NCI-H446 (cell line): ENCODE data around the gene CCDC88C.

Experiments used
- DNase-seq, 2 experiments: peaks; one replicate each; lab custom pipeline; 2025; lab: John Stamatoyannopoulos, UW

Gene CCDC88C

DNA sequence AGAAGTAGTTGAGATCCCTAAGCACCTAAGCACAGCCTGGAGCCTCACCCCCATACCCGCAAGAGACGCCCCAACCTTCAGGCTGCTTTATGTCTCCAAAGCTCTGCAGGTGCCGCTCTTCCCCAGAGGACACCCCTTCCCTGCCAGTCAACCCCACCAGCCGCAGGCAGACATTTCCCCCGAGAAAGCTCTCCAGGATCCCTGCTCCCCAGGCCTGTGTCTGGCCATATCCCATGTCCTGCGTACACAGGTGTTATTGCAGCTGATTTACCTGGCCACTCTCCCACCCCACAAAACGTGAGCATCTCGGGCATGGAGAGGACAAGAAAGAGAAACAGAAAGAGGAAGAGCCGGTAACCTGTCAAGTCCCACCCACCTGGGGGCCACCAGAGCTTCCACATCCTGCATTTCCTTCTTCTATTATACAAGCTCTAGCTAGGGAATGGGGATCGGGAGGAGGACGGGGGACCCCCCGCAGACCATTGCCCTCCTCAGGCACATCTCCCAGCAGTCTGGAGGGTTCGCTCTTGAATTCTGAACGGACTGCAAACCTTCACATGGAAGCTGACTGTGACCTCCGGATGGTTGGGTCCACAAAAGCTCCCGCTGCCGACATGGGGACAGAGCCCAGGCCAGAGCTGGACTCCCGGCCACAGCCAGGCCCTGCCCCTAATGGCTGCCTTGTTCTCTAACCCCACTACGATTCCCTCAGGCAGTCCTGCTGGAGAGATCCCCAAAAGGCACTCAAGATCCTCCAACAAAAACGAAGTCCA lies 17.6 kb downstream of the CCDC88C start:
- DNase-seq: no peak

DNA sequence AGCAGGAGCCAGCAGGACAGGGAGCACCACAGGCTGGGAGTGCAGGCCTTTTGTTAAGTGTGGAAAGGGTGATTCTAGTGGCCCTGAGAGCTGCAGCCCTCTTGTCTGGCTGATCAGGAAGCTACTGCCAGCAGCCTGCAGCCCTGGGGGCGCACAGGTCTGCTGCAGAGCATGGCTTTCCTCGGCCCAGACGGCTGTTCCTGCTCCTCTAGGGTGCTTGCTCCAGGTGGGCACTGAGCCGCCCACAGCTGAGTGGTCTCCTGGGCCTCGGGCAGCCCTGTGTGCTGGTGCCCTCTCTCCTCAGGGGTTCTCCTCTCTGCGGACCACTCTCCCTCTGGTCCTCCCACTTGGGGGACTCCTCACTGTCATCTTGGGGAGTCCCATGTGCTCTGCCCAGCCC lies 18.9 kb downstream of the CCDC88C start:
- no peak for DNase-seq

DNA sequence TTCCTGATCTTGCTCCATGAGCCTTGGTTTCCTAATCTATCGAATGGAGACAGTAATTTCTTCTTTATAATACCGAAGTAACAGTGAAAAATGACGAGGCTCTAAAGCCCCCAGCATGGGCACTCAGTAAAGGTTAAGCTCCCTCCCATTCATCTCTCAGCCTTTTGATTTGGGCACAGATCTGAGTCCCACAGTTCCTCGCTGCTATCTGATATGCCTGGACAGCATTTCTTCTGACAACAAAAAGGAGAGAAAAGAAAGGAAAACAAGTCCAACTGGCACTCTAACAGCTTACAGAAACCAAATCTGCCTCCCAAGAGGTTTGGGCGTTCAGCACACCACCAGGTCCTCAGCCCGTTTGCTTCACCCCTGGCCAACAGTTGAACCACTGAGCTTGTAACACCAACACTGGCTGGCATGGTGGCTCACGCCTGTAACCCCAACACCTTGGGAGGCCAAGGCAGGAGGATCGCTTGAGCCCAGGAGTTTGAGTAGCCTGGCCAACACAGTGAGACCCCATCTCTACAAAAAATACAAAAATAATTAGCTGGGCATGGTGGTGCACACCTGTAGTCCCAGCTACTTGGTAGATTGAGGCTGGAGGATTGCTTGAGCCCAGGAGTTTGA lies 19.5 kb downstream of the CCDC88C start:
- DNase-seq: no peak

DNA sequence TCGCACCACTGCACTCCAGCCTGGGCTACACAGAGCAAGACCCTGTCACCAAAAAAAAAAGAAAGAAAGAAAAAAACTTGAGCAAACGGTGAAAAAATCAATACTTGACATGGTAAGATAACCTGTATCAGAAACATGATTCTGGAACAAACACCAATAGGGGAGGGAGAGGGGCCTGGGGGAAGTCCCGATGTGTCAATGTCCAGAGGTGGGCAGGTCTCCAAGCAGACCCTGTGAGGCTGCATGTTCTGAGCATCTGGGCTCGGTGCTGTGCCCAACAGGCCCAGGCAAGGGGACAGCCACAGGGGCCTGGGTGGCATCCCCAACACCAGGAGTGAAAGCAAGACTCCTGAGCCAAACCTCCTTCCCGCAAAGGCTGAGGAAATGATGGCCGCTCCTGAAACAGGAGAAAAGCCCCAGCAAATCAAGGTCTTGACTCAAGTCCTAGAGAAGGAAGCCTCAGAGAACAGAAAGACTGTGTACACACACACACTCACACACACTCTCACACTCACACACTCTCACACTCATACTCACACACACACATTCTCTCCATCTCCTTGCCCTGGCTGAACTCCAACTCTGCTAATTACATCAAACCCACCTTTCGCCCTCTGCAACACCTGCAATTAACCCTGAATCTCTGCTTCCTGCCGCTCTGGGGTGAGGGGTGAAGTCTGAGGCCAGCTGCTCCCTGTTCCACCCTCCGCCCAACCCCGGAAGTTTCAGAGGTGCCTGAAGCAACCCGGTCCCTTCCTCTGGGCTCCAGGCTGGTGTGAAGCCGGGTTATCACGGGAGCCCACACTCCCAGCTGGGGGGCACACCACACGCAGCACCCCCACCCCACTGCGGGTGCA lies 20.4 kb downstream of the CCDC88C start:
- no peak for DNase-seq

DNA sequence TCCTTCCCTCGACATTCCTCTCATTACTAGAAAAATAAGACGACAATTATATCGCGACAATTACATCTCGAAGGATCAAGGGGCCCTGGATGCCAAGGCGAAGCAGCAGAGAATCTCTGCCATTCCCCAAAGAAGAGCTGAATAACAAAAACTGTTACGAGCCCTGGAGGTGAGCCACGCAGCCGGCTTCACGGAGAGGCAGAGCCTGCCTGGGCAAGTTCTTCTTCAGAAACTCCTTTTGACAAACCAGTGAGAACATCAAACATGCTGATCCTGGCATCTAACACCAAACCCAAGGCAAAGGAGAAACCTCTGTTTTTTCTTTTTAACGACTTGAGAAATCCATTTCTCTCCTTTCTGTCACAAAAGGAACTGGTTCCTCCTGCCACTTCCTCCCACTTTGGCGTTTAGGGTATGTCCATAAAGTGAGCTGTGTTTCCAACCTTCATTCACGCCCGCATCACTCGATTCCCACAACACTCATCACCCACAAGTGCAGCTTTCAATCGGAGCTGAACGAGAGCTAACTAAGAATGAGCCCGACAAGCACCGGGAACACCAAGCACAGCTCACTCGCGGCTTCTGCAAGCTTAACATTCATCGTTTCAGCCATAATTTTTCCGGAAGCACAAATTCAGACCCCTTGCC lies 21.5 kb downstream of the CCDC88C start:
- DNase-seq: peak; percentile 32 to 51

DNA sequence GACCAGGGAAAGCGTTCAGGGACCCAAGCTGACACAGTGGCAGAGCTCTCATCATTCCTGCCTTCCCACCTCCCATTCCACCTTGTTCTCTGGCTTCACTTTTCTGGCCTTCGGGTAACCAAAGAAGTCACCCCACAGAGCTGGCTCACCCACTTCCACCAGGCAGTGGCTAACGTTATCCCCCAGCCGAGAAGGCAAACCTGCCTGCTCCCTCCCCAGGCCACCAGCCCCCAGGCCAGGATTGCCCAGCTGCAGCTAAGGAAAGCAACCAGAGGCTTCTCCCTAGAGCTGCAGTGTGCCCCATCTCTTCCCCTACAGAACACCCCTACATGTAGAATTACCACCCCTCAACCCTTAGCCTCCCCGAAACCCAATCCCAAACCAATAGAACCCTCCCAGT lies 22.2 kb downstream of the CCDC88C start:
- DNase-seq: no peak

DNA sequence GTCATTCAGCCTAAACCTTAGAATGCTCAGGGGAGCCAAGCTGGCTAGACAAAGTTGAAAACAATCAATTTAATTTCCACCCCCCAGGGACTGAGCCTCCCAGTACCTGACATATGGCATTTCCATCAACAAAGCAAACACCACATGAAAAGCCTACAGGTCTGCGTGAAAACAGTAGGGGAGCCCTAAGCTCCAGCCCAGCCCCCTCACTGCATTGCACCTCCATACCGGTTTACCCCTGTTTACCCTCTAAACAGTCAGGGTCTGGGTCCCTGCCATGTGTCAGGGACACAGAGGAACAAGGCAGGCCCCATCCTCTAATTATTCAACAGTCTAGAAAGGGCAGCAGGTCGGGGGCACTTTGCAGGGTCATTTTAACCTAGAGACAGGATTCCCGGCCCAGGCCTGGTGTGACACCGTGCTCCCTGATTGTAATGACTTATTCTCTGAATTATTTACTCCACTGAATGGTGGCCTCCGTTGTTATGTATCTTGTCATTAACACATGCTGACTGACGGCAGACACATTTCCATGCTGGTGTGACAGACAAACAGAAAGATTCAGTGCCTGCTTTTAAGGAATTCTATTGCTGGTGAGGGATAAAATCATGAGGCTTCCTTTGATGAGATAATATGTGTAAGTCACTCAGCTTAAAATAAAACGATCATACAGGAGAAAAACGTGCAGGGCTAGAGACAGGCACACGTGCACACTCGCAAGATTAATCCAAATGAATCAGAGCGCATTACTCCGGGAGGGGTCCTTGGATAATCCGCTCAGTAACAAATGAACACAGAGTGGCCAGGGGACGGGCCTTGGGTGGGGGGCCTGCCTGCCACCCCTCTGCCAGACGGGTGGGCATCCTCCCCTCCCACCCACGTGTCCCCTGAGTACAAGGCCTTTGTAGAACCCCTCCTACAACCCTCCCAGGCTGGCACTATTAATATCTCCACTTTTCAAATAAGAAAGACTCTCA lies 23.2 kb downstream of the CCDC88C start:
- DNase-seq: peak in 1 of 2 experiments; percentile 23

DNA sequence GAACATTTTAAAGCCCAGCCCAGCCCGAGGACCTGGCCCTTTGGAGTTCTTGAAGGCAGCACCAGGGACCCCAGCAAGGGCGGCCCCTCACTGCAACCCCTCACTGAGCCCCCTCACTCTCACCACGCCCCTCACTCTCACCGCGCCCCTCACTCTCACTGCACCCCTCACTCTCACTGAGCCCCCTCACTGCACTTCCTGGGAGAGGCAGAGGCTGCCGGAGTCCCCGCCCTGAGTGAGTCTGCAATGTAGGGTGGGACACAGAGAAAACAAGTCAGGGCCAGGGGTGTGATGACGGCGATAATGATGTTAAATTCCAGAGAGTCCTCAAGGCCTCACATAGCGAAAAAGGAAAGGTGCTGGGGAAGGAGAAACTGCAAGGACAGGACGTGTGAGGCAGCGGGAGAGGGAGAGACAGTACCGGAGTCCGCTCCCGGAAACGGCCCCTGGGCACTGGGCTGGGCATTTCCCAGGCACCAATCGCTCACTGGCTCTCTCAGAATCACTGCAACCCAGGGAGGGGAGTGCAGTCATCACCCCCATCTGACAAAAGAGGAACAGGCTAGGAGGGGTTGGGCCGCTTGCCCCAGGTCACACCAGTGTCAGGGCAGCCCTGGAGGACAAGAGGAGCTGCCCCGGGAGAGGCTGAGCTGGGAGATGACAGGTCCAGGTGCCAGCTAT lies 24.9 kb downstream of the CCDC88C start:
- no peak for DNase-seq

DNA sequence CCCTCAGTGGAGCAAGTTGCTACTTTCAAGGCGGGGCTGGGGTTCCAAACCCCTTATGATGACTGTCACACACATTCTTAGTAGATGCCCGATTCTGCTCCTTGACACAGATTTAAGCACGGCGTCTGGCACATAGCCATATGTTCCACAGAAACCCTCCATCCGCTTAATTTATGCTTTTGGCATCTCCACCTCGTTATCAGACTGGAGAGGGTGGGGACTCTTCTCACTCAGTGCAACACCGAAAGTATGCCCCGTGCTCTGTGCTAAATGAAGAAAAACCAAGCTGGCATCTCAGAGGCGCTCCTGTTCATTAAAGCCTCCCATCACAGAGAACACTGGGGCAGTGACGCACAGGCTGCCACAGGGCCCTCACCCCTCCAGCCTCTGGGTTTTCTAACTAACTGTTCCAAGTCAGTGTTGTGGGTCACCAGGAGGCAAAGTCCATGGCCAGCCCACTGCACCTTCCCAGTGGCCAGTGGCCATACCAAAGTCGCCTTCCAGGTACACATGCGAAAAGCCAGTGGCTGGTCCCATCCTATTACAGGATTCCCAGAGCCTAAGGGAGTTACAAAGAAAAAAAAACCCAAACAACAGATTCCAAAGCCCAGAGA lies 27.3 kb downstream of the CCDC88C start:
- DNase-seq: peak in 1 of 2 experiments; percentile 65

DNA sequence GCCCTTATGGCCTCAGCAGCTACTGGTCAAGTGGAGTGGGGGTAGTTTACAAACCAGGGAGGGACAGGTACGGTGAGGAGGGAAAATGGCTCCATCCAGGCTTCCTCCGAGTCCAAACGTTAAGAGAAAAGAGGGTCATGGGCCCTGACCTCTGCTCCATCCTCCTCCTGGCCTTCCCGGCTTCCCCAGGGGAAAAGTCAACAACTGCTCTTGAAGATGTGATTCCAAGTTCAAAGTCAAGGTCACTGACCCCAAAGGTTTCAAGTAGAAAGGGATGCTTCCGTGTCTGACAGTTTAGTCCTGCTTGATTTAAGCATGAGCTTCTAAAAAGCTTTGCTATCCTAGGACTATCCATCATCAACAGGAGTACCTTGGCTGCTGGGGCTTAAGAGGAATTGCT lies 28.5 kb downstream of the CCDC88C start:
- DNase-seq: no peak

DNA sequence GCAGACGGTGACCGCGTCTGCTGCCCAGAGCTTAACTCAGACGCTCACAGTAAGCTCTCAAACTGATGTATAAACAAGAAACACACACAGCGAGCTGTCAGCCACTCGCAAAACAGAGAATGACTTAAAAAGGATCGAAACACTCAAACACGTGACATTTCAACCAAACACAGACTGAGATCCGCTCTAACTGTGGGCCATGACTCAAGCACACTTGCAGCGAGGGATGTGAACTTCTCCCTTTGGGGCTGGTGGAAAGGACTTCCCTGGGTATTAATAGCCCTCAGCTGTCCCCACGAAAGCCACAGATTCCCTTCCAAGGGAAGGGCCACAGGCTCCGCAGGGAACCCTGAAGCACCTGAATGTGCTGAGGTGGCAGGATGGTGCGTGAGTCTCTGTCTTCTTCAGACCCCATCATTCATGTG lies 29.1 kb downstream of the CCDC88C start:
- no peak for DNase-seq

DNA sequence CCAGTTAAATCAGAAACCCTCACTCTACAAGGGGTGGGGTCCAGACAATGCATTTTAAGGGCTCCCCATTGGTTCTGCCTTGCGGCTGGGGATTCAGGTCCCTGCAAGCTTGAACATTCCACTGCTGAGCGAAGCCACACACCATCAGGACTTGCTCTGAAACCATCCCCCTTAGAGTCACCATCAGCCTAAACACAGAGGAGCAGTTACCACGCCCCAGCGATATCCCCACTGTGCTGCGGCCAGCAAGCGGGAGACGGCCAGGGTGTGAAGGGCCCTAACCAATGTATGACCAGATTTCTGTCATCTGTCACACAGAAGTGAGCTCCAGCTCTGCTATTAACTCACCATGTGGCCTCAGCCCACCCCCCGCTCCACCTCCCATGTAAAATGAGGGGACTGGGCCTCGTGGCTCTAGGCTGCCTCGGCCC lies 29.7 kb downstream of the CCDC88C start:
- no peak for DNase-seq

DNA sequence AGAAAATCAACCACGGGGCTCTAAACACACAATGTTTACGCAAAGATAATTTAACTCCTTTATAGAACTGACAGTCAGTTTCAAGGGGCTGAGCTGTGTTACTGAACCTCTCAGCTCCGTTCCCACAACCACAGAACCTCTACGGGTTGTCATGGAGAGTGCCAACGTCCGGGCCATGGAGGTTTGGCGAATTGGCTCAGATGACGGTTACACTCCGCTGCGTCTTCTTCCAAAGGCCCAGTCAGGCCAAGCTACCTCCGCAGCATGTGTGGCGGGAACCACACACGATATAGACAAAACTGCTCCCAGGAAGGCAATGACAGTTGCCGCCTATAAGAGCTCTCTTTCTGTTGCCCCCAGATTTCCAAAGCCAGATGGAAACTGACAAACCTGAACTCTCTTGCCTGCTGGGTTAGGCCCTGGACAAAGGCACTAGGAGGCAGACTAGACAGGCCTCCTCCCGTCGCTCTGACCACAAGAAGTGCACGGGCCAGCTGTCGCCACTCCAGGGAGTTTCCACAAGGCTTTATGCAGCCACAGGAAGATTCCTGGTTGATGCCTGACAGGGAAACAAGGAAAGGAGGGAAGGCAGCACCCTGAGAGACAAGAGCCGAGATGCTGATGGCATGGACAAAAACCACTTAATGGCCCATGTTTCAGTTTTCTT lies 30.3 kb downstream of the CCDC88C start:
- DNase-seq: peak in 1 of 2 experiments; percentile 40

DNA sequence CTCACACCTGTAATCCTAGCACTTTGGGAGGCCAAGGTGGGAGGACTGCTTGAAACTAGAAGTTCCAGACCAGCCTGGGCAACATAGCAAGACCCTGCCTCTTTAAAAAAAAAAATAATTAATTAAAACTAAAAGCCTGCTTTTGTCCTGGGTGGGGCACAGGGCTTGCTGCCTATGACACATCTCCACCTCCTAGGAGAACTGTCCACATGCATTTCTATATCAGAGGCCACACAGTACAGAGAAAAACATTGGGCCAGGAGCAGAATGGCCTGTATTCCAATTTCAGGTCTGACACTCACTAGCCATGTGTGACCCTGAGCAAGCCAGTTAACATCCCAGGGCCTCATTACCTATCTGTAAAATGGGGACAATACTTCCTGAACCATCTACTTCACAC lies 31.9 kb downstream of the CCDC88C start:
- DNase-seq: no peak

DNA sequence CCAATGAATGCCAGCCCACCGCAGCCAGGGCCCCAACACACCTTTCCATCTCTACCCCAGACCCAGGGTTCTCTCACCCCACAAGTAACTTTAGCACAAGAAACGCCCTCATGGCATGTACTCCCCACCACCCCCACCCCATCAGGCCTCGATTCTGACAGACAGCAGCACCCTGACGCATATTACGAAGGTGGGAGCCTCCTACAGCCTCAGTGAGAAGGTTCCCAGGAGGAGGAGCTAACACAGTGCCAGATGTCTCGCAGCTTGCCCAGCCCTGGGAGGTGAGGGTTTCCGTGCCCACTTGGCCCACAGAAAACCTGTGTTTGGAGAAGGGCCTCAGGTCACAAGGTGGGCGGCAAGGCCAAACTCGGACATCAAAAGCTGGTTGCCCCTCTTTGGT lies 32.4 kb downstream of the CCDC88C start:
- DNase-seq: no peak

DNA sequence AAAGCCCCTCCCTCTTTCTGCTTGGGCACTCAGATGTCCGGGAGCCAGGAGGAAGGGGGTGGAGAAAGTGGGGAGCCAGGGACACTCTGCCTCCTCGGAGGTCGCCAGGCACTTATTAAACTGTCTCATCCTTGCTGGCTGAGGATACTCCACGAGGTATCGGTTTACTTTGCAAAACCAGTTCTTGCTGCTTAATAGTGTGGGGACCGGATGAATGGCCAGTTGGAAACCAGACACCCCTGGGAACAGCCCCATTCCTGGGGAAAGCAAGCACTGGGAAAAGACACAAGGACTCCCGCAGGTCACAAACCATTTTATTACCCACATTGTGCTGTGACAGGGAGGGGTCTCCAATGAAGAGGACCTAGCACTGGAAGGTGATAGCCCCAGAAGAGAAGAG lies 34.2 kb downstream of the CCDC88C start:
- no peak for DNase-seq

DNA sequence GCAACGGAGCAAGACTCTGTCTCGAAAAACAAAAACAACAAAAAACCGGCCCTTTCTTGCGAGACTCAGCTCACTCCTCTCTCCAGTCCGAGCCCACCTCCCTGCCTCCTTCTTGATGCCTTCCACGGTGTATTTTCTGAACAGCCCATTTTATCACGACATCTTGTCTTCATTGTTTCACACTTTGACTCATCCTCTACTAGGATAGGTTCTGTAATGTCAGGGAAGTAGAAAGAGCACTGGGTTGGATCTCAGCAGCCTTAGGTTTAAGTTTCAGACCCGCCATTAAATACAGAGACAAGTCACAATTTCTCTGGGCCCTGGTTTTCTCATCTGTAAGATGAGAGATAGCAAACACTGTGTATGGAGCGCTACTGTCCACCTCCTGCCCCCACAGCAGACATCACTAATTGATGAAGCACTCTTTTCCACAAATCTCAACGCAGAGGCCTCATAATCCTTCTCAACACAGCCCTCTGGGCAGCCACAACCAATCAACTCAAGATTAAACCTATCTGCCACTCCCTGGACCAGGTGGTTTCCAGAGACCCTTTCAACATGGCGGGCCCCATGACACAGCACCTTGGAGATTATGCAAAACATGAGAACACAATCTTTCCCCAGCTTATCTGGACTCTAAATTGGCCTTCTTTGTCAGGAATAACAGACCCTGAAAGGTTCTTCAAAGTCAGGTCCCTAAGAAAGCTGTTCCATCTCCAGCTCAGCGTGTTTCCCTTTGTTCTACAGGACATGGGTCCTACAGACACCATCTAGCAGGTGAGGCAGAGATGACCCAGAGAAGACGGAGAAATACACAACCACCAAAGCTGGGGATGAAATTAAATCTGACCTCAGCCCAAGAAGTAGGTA lies 35.6 kb downstream of the CCDC88C start:
- DNase-seq: no peak

DNA sequence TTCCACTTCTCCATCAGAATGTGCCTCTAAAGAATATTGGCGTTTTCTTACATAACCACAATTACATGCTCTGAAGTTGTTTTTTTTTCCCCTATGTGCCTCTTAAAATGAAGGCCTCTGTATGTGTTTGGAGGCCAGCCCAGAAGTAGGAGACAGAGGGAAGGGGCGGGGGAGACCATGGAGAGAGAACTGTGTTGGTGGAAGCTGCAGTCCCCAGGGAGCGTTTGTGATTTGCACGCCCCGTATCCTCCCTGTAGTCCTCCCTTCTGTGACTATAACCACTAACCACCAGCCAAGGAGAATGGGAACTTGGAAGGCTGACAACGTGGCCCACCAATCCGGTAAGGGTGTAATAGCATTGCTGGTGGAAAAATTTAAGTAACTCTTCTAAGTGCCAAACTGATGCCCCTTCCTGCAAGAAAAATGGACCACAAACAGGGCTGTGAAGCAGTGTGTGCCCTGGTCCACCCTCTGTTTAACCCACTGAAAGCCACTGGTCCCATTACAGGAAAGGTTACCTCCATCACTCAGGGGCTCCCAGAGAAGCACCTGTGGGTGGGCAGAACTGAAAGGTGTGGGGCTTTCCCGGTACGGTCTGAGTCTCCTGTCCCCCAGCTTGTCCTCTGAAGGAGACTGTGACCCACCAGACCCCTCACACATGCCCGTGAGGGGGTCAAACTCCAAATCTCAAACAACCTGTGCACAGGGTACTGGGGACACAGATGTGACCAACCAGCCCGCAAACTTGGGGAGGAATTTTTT lies 36.8 kb downstream of the CCDC88C start:
- DNase-seq: peak; percentile 69 to 91
